HepG2 (cell line): ENCODE data around the gene TMEM81. TPM values are rescaled to one million over a fixed set of nuclear protein-coding genes. Genes with fewer than 3 reads are reported as not detected.

Source experiments
- ATAC-seq: fragments of 200-7000 bp; cut with Tn5 transposase; 3 replicates; pipeline ENCODE4 v1.9.1; 2020; ENCODE audit warnings: mild to moderate bottlenecking, moderate library complexity
- BruUV-seq: library from RNA; stranded (reverse); fragments of 400-500 nt; replicated peaks from 2 replicates; lab custom pipeline; 2021; lab: Mats Ljungman, UMichigan
- CTCF ChIA-PET: fragments of 300-600 bp; formaldehyde crosslinking; extraction: SDS; loops from one replicate; lab custom pipeline; 2021; ENCODE audit warnings: low total read pairs, inconsistent platforms, low intra/inter-chr PET ratio; lab: Yijun Ruan, JAX
- POLR2A ChIA-PET: fragments of 350-600 bp; sonication (Branson Sonifier 250); formaldehyde crosslinking; loops from one replicate; lab custom pipeline; 2020; ENCODE audit warnings: antibody characterized with exemption, inconsistent platforms; lab: Yijun Ruan, JAX
- DNase-seq: peaks from one replicate; pipeline ENCODE4 v3.0.0-alpha.2; 2015; ENCODE audit warnings: low spot score
- FAIRE-seq: peaks from 3 replicates; lab custom pipeline; 2011; peaks lifted over from hg19 to GRCh38; lab: Jason Lieb, UNC
- H2AFZ ChIP-seq: one replicate; pipeline ENCODE4 v1.6.1; 2011; ENCODE audit warnings: low read length, inconsistent platforms
- H3K27ac ChIP-seq: fragments of 300-600 bp; 3 replicates; pipeline ENCODE4 v1.8.0; 2011; ENCODE audit warnings: mixed run types, mild to moderate bottlenecking, mixed read lengths, low read length, inconsistent platforms; ENCODE audit not compliant: insufficient read depth; ENCODE audit errors: extremely low read length
- H3K27me3 ChIP-seq, 2 experiments: fragments of 200-600 bp in 1 of 2; 2 replicates in 1 of 2; 3 replicates in 1 of 2; pipeline versions ENCODE4 v1.6.0 to v1.8.0; 2011; ENCODE audit warnings: low read length in 2 of 2, mild to moderate bottlenecking in 2 of 2, moderate library complexity in 2 of 2, inconsistent platforms in 1 of 2; ENCODE audit not compliant: insufficient read depth in 2 of 2, control insufficient read depth in 1 of 2
- H3K36me3 ChIP-seq, 2 experiments: fragments of 200-600 bp in 1 of 2; replicated peaks in 1 of 2; 2 replicates in 1 of 2; 3 replicates in 1 of 2; pipeline versions ENCODE4 v1.5.1 to v1.8.0; 2011; ENCODE audit warnings: low read length in 2 of 2, inconsistent platforms in 1 of 2; ENCODE audit not compliant: insufficient read depth in 2 of 2, control insufficient read depth in 1 of 2
- H3K4me1 ChIP-seq: 2 replicates; pipeline ENCODE4 v1.5.1; 2012; ENCODE audit warnings: low read length, inconsistent platforms; ENCODE audit not compliant: insufficient read depth
- H3K4me2 ChIP-seq: 2 replicates; pipeline ENCODE4 v1.6.0; 2011; ENCODE audit warnings: low read depth, low read length, inconsistent platforms
- H3K4me3 ChIP-seq, 3 experiments: fragments of 200-600 bp in 1 of 3; sonication (generic), shearing (Covaris generic) in 1 of 3; replicated peaks in 1 of 3; 2 replicates each; pipeline ENCODE4 v1.5.1; 2011 to 2016; ENCODE audit warnings: low read length in 3 of 3, inconsistent platforms in 2 of 3, low read depth in 2 of 3, mild to moderate bottlenecking in 2 of 3, control low read depth in 1 of 3, mixed read lengths in 1 of 3; ENCODE audit not compliant: insufficient read depth in 1 of 3
- H3K79me2 ChIP-seq: one replicate; pipeline ENCODE4 v1.6.1; 2011; ENCODE audit warnings: low read length, inconsistent platforms; ENCODE audit not compliant: insufficient read depth
- H3K9ac ChIP-seq: 2 replicates; pipeline ENCODE4 v1.6.0; 2011; ENCODE audit warnings: mild to moderate bottlenecking, low read depth, low read length, inconsistent platforms; ENCODE audit not compliant: insufficient read depth
- H3K9me3 ChIP-seq: 2 replicates; pipeline ENCODE4 v1.5.1; 2012; ENCODE audit warnings: mild to moderate bottlenecking, low read length
- H4K20me1 ChIP-seq: 2 replicates; pipeline ENCODE4 v1.6.0; 2011; ENCODE audit warnings: inconsistent platforms, mild to moderate bottlenecking, low read length, moderate library complexity; ENCODE audit not compliant: insufficient read depth
- ATF7-NPFF ChIP-seq: sonication (generic); formaldehyde crosslinking; IDR thresholded peaks from 2 replicates; pipeline ENCODE4 v1.8.1; 2023; ENCODE audit warnings: mild to moderate bottlenecking, low read depth, missing genetic modification reagents, moderate library complexity
- BRCA1 ChIP-seq: sonication (generic); formaldehyde crosslinking; IDR thresholded peaks from 2 replicates; pipeline ENCODE4 v1.4.0; 2020; ENCODE audit warnings: missing genetic modification reagents
- DNMT3B ChIP-seq: conservative IDR thresholded peaks from 2 replicates; pipeline ENCODE4 v1.6.1; 2016; ENCODE audit warnings: missing biosample characterization, control low read depth
- ELF1 ChIP-seq: sonication (generic); formaldehyde crosslinking; IDR thresholded peaks from 2 replicates; pipeline ENCODE4 v1.4.0; 2020; ENCODE audit warnings: missing genetic modification reagents
- ETV6 ChIP-seq: sonication (generic); formaldehyde crosslinking; conservative IDR thresholded peaks from 2 replicates; pipeline ENCODE4 v1.4.0; 2020; ENCODE audit warnings: missing genetic modification reagents
- KAT8 ChIP-seq: IDR thresholded peaks from 2 replicates; pipeline ENCODE4 v1.6.1; 2016; ENCODE audit warnings: missing genetic modification reagents, missing compliant biosample characterization
- KLF9 ChIP-seq: IDR thresholded peaks from 2 replicates; pipeline ENCODE4 v1.6.1; 2016; ENCODE audit warnings: low read depth
- MXD1 ChIP-seq: sonication (generic); formaldehyde crosslinking; IDR thresholded peaks from 2 replicates; pipeline ENCODE4 v1.4.0; 2020; ENCODE audit warnings: mild to moderate bottlenecking, missing genetic modification reagents
- MXD3 ChIP-seq: IDR thresholded peaks from 2 replicates; pipeline ENCODE4 v1.6.1; 2016; ENCODE audit warnings: mild to moderate bottlenecking, missing biosample characterization, missing genetic modification reagents
- PCBP1 ChIP-seq: fragments of 200-400 bp; formaldehyde crosslinking; IDR thresholded peaks from 2 replicates; pipeline ENCODE4 v1.6.1; 2017; ENCODE audit warnings: mild to moderate bottlenecking, low read depth, low read length, borderline replicate concordance
- RFXANK ChIP-seq: IDR thresholded peaks from 2 replicates; pipeline ENCODE4 v1.6.1; 2016
- TCF7 ChIP-seq: sonication (generic); IDR thresholded peaks from 2 replicates; pipeline ENCODE4 v1.6.1; 2016; ENCODE audit warnings: antibody characterized with exemption, low read depth
- THAP7 ChIP-seq: sonication (generic); formaldehyde crosslinking; IDR thresholded peaks from 2 replicates; pipeline ENCODE4 v1.8.1; 2023; ENCODE audit warnings: mild to moderate bottlenecking, missing genetic modification reagents
- ZBTB44 ChIP-seq: sonication (generic); formaldehyde crosslinking; IDR thresholded peaks from 2 replicates; pipeline ENCODE4 v1.4.0; 2020; ENCODE audit warnings: missing genetic modification reagents
- ZC3H13 ChIP-seq: sonication (generic); formaldehyde crosslinking; IDR thresholded peaks from 2 replicates; pipeline ENCODE4 v1.8.1; 2023; ENCODE audit warnings: mild to moderate bottlenecking, missing genetic modification reagents, moderate library complexity
- ZMAT3 ChIP-seq: sonication (generic); formaldehyde crosslinking; conservative IDR thresholded peaks from 2 replicates; pipeline ENCODE4 v1.7.0; 2021; ENCODE audit warnings: missing genetic modification reagents
- ZNF557 ChIP-seq: sonication (generic); formaldehyde crosslinking; IDR thresholded peaks from 2 replicates; pipeline ENCODE4 v1.4.0; 2020; ENCODE audit warnings: missing genetic modification reagents
- ZNF615 ChIP-seq: sonication (generic); formaldehyde crosslinking; IDR thresholded peaks from 2 replicates; pipeline ENCODE4 v1.5.0; 2020; ENCODE audit warnings: mild to moderate bottlenecking, missing genetic modification reagents, borderline replicate concordance
- ZNF652 ChIP-seq: IDR thresholded peaks from 2 replicates; pipeline ENCODE4 v1.6.1; 2016; ENCODE audit warnings: low read depth, borderline replicate concordance
- ZNF737 ChIP-seq: sonication (generic); formaldehyde crosslinking; IDR thresholded peaks from 2 replicates; pipeline ENCODE4 v1.5.0; 2020; ENCODE audit warnings: missing genetic modification reagents, mild to moderate bottlenecking, borderline replicate concordance
- ZNF83 ChIP-seq: sonication (generic); formaldehyde crosslinking; IDR thresholded peaks from 2 replicates; pipeline ENCODE4 v1.4.0; 2020; ENCODE audit warnings: missing genetic modification reagents, mild to moderate bottlenecking, borderline replicate concordance
- WGBS: methylation state at CpG from one replicate; pipeline ENCODE4 v1.1.6; 2017; ENCODE audit warnings: low lambda C conversion rate; 5-methylcytosine and 5-hydroxymethylcytosine counted together
- in situ Hi-C: cut with HindIII; loops from 2 replicates; pipeline ENCODE4 v1.10.0; 2017; ENCODE audit warnings: low pct_unique_long_range_greater_than_20kb; ENCODE audit not compliant: extremely low pct_ligation_motif_present
- intact Hi-C: fragments of 100-400 bp; cut with micrococcal nuclease; formaldehyde crosslinking; loops from one replicate; pipeline ENCODE4 v1.10.0; 2022; ENCODE audit not compliant: unreplicated experiment
- polyA plus RNA-seq, 8 experiments: library from polyadenylated mRNA; depleted of rRNA in 3 of 8; stranded (reverse) in 7 of 8; unstranded in 1 of 8; fragments of >200 nt; fragmentation: Illumina TruSeq in 4 of 8; extraction: Trizol in 4 of 8; gene quantifications; 2 replicates each; pipeline versions ENCODE4 v1.2.1 to v1.2.3, GENCODE V29; 2011 to 2016; ENCODE audit warnings: low read depth in 4 of 8, missing spikeins in 1 of 8, mixed read lengths in 1 of 8; ENCODE audit not compliant: insufficient read depth in 1 of 8
- total RNA-seq, 5 experiments: library from RNA; depleted of rRNA; stranded (reverse); fragments of >200 nt; fragmentation: Illumina TruSeq; extraction: Trizol; gene quantifications; 2 replicates each; pipeline ENCODE4 v1.2.3, GENCODE V29; 2016; ENCODE audit warnings: low read depth in 1 of 5
- TF ChIP-seq, protein P1 (sequence below): IDR thresholded peaks from 2 replicates; pipeline ENCODE4 v1.6.1; 2016; ENCODE audit warnings: mild to moderate bottlenecking

TMEM81 gene
- total and polyA plus RNA-seq, 2 of the 13 experiments (the other 11 are each of a cell fraction or from before 2014, with no cell fraction given) = 1.1 TPM

DNA sequence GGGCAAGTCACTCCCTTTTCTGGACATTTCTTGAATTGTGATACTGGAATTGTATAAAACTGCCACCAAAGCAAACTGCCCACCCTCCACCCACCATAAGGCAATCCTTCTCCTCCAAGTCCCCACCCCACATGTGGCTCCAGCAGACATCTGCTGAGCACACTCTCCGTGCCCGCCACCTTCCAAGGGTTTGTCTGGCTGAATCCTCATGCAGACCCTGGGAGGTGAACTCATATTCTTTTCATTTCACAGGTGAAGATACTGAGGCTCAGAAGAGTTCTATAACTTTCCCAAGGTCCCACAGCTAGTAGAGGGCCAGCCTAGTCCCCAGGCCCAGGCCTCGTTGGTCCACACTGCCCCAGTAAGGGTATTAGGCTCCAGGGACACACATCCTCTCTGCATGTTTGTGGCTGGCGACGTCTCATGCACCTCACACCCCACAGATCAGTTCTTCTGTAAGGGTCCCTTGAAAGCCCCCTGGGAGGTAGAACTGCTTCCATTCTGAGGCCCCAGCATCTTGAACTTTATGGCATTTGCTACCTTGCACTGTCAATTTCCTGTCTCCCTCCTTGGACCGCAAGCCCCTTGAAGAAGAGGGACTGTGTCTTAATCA lies 27.2 kb downstream of the TMEM81 start (continued):
- TF ChIP-seq THAP7 (CRISPR knock-in tag) (no peak), ZC3H13 (CRISPR knock-in tag) (no peak), MXD1 (CRISPR knock-in tag) (no peak), ZBTB44 (CRISPR knock-in tag) (no peak), ATF7-NPFF (no peak), DNMT3B (CRISPR knock-in tag) (no peak), RFXANK (CRISPR knock-in tag) (no peak), KAT8 (CRISPR knock-in tag) (no peak), TCF7 (no peak), ZMAT3 (CRISPR knock-in tag) (no peak), BRCA1 (CRISPR knock-in tag) (no peak), ZNF557 (CRISPR knock-in tag) (no peak)

- Histone ChIP-seq H3K9me3 (no peaks in the 10 kb centered on the region), H4K20me1 (no peaks in the 10 kb centered on the region), H3K27me3 (peaks cover 5 to 64% of the 10 kb centered on the region in 2 experiments; a peak in 4 of 5 replicates), H3K4me2 (no peak overlapping the region), H3K4me1 (no peaks in the 10 kb centered on the region), H3K36me3 (no peaks in the 10 kb centered on the region), H3K79me2 (no peaks in the 10 kb centered on the region), H3K27ac (no peak overlapping the region), H3K9ac (no peak overlapping the region), H2AFZ (no peak overlapping the region), H3K4me3 (no peak overlapping the region)
- POLR2A ChIA-PET = no interaction called here
- intact Hi-C loops (no loop called here), in situ Hi-C loops (no loop called here)
- CTCF ChIA-PET = no interaction called here
- 51% methylated on average over 4 of the region's 13 CpGs for WGBS
- no TSS peak for BruUV-seq
- DNase-seq = no peak
- no peak for FAIRE-seq
- ATAC-seq = no peak
- TF ChIP-seq PCBP1 (no peak), ZNF83 (CRISPR knock-in tag) (no peak), ZNF652 (CRISPR knock-in tag) (no peak), ETV6 (CRISPR knock-in tag) (no peak), ELF1 (CRISPR knock-in tag) (no peak), KLF9 (CRISPR knock-in tag) (no peak), ZNF737 (CRISPR knock-in tag) (no peak), ZNF615 (no peak), MXD3 (CRISPR knock-in tag) (no peak)
- TF ChIP-seq, protein P1, sequence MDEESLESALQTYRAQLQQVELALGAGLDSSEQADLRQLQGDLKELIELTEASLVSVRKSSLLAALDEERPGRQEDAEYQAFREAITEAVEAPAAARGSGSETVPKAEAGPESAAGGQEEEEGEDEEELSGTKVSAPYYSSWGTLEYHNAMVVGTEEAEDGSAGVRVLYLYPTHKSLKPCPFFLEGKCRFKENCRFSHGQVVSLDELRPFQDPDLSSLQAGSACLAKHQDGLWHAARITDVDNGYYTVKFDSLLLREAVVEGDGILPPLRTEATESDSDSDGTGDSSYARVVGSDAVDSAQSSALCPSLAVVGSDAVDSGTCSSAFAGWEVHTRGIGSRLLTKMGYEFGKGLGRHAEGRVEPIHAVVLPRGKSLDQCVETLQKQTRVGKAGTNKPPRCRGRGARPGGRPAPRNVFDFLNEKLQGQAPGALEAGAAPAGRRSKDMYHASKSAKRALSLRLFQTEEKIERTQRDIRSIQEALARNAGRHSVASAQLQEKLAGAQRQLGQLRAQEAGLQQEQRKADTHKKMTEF = no peak
These were observed 28.1 kb downstream of the TMEM81 start for GRCh38 chr1:205056188-205056611.
